Dedifferentiated amniotic fluid mesenchymal stem cell (primary cell): ENCODE data around the gene MYL3.
A peak's percentile ranks its signal among the peaks of the same experiment; 100 is the strongest.

Experiments
- DNase-seq: peaks from one replicate; pipeline ENCODE4 v3.0.0-alpha.2; 2016; ENCODE audit errors: extremely low spot score

The MYL3 gene

GRCh38 chr3:46899151-46900006, 36.1 kb upstream of the MYL3 start:
- DNase-seq: no peak

GRCh38 chr3:46898321-46899150, 35.3 kb upstream of the MYL3 start:
- DNase-seq: no peak

GRCh38 chr3:46897829-46898320, 34.6 kb upstream of the MYL3 start:
- no peak for DNase-seq

GRCh38 chr3:46897031-46897430, 33.8 kb upstream of the MYL3 start:
- no peak for DNase-seq

GRCh38 chr3:46896386-46896785, 33.1 kb upstream of the MYL3 start:
- no peak for DNase-seq

- no peak for DNase-seq
Measured at GRCh38 chr3:46895761-46896160, 32.5 kb upstream of the MYL3 start.

- no peak for DNase-seq
Measured at GRCh38 chr3:46895204-46895660, 32.0 kb upstream of the MYL3 start.

- no peak for DNase-seq
Measured at GRCh38 chr3:46894256-46894655, 31.0 kb upstream of the MYL3 start.

GRCh38 chr3:46893763-46894162, 30.5 kb upstream of the MYL3 start:
- no peak for DNase-seq

- DNase-seq: no peak
Measured at GRCh38 chr3:46893146-46893748, 30.0 kb upstream of the MYL3 start.

GRCh38 chr3:46892285-46893145, 29.3 kb upstream of the MYL3 start:
- DNase-seq: peak; percentile 39

GRCh38 chr3:46891132-46891531, 27.9 kb upstream of the MYL3 start:
- no peak for DNase-seq

- DNase-seq: no peak
Measured at GRCh38 chr3:46890132-46890531, 26.9 kb upstream of the MYL3 start.

GRCh38 chr3:46889381-46890110, 26.3 kb upstream of the MYL3 start:
- no peak for DNase-seq

GRCh38 chr3:46888705-46889104, 25.5 kb upstream of the MYL3 start:
- DNase-seq: no peak

GRCh38 chr3:46887980-46888494, 24.8 kb upstream of the MYL3 start:
- no peak for DNase-seq

- no peak for DNase-seq
Measured at GRCh38 chr3:46885612-46886011, 22.4 kb upstream of the MYL3 start.

GRCh38 chr3:46884929-46885328, 21.7 kb upstream of the MYL3 start:
- no peak for DNase-seq

GRCh38 chr3:46884427-46884826, 21.2 kb upstream of the MYL3 start:
- no peak for DNase-seq

- no peak for DNase-seq
Measured at GRCh38 chr3:46883830-46884185, 20.6 kb upstream of the MYL3 start.
